Midbrain (tissue), 1 donor: Measurements from ENCODE around the gene RALGAPA1.
A peak's percentile ranks its signal among the peaks of the same experiment; 100 is the strongest.
"Not testable (repeated sequence)": the region's sequence is repeated elsewhere in the genome, so short reads cannot be mapped to it uniquely, and the experiment has no call there.

Experiments
- DNase-seq: peaks from one replicate; lab custom pipeline; 2025; lab: John Stamatoyannopoulos, UW

Gene RALGAPA1

DNA sequence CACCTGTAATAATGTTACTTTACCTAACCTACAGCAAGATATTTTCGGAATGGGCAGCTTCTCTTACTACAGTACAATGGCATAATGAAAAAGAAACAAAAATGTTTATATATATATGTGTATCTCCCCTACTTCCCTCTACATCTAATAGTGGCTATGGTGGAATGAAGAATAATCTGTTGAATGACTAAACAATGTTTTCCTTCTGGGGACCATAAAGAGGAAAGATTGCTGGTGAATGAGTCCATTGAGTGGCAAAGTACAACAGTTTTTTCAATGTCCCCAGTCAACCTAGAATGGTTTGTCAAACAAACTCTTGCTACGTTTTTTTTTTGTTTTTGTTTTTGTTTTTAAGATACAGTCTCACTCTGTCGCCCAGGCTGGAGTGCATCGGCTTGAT is 47.2 kb downstream of the RALGAPA1 start:
- no peak for DNase-seq

DNA sequence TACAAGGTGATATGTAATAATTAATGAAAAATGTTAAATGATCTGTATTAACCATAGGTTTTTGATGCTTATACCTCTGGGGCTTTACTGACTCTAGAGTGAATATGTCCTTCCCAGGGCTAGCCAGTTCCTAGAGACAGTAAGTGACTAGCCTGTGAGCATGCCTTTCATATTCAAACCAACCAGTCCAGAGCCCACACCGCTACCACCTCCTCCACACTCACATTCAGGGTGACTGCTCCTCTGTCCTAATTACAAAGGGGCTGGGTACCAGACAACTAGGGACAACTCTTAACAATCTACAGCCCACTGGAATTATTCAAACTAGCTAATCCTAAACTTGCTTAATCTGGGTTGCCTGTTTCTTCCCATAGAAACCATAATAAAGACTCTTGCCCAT is 49.0 kb downstream of the RALGAPA1 start:
- DNase-seq: no peak

DNA sequence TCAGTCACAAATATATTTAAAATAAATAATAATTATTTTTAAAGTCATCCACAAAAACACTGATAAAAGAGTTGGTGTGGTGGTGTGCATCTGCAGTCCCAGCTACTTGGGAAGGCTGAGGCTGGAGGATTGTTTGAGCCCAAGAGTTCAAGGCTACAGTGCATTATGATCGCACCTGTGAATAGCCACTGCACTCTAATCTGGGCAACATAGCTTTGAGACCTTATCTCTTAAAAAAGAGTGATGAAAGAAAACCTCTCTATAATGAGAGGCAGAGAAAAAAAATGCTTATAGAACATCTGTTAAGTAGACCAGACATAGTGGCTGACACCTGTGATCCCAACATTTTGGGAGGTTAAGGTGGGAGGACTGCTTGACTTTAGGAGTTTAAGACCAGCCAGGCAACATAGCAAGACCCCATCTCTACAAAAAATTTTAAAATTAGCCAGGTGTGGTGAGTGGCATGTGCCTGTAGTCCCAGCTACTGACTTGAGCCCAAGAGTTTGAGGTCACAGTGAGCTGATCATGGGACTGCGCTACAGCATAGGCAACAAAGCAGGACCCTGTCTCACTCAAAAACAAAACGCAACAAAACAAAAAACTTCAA is 50.5 kb downstream of the RALGAPA1 start:
- no peak for DNase-seq

DNA sequence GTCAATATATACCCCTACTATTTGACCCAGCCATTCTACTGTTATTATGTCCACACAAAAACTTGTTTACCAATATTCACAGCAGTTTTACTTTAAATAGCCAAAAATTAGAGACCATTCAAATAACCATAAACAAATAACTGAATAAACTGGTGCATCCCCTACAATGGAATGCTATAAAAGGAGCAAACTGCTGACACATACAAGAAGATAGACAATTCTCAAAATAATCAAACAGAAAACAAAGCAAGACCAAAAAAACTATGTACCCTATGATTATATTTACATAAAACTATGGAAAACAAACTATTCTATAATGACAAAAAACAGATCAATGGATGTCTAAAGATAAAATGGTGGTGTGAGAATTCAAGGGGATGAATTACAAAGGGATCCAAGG is 54.4 kb downstream of the RALGAPA1 start:
- DNase-seq: no peak

DNA sequence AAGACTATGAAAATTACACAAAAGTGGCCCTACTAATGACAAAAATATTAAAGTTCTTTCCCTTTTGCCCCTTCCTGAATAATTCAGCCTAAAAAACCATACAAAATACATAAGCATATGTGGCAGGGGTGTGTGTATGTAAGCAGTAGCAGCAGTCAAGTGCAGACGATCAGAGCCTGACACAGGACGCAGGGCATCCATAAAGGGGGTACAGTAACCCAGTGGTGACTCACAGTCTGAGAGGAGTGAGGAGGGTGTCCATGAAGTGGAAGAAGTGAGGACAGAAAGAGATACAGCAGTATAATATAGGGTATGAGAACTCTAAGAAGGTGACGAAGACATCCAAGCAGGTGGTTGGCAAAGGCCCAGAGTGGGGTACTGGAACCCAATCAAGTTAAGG is 56.7 kb downstream of the RALGAPA1 start:
- DNase-seq: no peak

DNA sequence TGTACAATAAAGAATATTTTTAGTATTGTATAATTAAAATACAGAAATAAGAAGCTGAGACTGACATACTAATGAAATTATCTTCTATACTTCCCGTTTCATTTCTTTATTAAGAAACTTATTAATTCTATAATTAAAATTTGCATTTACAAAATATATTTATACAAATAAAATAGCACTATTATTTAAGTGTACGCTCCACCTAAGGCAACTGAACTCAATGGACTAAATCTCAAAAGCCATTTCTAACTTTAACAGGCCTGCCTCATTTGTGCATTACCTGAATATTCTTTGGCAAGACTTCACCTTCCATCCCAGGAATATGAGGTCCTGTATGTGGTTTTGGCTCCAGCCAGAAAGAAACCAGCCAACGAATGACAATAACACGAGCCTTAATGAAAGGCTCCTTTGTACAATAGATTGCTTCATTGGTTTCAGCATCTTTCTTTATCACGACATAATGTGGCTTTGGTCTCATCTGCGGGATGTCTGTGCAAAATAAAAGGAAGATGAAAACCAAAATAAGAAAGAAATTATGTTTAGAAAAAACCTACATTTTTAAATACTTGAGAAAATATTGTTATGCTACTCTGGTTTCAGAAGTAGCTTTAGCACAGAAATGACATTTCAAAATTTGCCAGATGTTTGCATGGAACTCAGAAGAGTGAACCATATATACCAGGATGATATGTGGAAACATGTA is 58.7 kb downstream of the RALGAPA1 start:
- DNase-seq: peak; percentile 36

DNA sequence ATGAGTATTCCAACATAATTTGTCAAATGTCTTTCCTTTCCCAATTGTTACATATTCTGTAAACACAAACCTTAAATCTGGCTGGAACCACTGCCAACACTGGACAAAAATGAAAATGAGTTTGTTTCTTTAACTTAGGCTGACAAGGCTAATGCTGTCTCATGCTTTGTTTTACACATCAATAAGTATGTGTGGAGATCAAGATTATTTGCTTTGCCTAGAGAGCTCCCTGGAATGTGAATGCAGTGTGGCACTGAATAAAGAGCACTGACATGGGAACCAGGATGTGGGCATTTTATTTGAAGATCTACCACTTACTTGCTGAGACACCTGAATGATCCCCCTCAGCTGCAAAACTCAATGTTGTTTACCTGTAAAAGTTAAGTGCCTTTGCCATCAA is 61.7 kb downstream of the RALGAPA1 start:
- DNase-seq: no peak

DNA sequence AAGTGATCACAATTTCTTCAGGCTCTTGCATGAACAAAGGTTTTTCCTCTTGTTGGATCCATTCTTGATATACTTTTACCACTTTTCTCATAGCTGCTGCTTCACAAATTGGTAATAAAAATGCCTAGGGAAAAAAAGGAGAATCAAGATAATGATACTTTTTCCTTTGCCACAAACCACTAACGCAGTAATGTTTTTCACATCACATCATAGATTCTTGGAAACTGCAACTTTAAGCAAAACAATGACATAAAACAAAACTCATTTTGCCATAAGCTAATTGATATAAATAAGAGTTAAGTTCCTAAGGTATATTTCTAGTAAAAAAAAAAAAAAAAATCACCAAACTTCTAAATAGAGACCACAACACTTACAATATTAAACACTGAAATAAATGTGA is 66.7 kb downstream of the RALGAPA1 start:
- DNase-seq: no peak

DNA sequence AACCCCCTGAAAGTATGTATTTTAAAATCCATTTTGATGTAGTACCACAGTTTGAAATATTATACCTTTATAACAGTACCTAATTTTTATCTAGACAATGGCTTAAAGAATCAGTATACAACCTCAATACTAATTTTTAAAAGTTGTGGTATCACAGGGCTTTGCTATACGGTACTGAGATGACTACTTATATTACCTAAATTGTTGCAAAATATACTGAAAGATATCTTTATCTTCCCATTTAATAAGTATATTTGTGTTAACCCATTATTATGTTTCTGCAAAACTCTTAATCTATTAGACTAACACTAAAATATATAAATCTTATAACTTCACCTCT is 67.1 kb downstream of the RALGAPA1 start:
- DNase-seq: no peak

DNA sequence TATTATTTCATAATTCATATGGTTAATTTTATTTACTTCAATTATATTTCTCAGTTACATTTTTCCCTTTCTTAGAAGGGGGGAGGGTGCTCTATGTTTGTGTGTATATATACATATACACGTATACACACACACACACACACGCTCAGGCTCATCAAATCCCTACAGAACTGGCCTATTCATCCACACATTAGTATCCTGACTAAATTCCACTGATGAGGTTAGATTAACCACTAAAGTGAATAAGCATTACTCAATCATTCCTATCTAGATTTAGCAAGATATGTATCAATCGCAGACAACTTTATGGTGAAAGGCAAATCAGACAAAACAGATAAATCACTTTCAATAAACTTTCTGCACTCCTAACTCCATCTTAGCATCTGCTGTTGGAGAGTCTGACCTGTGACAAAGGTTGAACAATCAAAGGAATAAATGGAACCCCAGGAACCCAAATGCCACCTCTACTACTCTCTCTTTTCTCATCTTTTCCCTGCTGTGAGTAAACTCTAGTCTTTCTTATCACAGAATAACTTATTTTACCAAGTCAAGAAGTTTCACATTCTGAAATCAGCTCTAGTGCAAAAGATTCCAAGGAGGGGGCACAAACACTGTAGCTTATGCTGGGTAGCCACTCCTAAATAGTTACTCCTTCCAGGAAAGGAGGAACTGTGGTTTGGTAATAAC is 67.6 kb downstream of the RALGAPA1 start:
- DNase-seq: no peak

DNA sequence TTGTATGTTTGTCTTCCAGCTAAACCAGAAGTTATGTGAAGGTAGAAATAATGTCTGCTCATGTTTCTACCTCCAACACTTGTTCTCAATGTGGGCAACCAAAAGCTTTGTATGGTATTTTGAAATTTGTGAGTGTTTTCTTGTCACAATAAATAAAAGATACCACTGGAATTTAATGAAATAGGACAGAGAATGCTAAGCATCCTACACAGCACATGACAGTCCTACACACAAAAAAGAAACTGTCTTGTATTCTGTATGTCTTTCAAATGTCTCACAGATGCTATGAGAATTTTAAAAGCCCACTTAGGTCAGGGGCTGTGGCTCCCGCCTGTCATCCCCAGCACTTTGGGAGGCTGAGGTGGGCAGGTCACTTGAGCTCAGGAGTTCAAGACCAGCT is 68.9 kb downstream of the RALGAPA1 start:
- DNase-seq: no peak

DNA sequence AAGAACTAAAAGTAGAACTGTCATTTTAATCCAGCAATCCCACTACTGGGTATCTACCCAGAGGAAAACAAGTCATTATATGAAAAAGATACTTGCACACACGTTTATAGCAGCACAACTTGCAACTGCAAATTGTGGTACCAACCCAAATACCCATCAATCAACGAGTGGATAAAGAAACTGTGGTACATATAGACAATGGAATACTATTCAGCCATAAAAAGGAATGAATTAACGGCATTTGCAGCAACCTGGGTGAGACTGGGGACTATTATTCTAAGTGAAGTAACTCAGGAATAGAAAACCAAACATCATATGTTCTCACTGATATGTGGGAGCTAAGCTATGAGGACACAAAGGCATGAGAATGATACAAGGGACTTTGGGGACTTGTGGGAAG is 73.9 kb downstream of the RALGAPA1 start:
- DNase-seq: not testable (repeated sequence)

DNA sequence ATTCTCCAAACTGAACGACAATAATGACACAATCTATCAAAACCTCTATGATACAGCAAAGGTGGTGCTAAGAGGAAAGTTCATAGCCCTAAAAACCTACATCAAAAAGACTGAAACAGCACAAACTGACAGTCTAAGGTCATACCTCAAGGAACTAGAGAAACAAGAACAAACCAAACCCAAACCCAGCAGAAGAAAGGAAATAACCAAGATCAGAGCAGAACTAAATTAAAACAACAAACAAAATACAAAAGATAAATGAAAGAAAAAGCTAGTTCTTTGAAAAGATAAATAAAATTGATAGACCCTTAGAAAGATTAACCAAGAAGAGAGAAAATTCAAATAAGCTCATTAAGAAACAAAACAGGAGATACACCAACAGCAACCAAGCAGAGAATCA is 75.6 kb downstream of the RALGAPA1 start:
- not testable (repeated sequence) for DNase-seq

DNA sequence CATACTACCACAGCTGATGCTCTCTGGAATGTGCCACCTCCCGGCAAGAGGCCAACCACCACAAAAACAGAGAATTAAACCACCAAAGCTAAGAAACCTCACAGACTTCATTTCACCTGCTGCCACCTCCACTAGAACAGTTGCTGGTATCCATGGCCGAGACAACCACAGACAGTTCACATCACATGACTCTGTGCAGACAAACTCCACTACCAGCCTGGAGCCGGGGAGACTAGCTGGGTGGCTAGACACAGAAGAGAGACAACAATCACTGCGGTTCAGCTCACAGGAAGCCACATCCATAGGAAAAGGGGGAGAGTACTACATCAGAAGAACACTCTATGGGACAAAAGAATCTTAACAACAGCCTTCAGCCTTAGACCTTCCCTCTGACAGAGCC is 78.2 kb downstream of the RALGAPA1 start:
- no peak for DNase-seq

DNA sequence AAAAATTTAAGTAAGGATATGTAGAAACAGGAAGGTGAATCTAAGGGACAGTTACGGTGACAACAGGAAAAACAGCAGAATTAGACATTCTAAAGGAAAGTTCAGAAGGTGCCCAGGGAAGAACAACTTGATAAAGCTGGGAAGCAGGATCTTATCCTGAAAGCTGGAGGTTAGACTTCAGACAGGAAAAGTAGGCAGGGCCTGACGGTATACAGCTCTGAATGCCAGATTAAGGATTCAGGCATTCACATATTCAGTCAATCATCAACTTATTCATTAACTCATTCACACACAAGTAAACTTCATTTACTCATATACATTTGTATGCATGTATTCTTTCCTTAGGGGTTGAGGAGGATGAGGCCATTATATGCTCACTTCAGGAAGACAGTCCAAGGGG is 81.3 kb downstream of the RALGAPA1 start:
- DNase-seq: no peak

DNA sequence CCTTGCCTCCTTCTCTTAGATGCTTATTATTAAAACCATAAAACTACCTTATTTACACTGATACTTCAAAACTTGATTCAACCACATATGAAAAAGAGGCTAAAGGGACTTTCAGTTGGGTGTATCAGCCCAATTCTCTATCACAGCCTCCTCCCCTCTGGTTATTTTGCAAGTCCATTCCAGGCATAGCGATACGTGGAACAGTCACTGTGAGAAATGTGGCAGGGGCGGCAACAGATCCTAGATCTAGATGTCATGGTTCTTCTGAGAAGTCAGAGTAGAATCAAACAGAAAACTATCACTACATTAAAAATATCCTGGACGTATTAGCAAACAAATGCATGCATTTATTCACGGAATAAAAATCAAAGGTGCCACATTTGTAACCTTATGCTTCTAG is 83.2 kb downstream of the RALGAPA1 start:
- DNase-seq: no peak

DNA sequence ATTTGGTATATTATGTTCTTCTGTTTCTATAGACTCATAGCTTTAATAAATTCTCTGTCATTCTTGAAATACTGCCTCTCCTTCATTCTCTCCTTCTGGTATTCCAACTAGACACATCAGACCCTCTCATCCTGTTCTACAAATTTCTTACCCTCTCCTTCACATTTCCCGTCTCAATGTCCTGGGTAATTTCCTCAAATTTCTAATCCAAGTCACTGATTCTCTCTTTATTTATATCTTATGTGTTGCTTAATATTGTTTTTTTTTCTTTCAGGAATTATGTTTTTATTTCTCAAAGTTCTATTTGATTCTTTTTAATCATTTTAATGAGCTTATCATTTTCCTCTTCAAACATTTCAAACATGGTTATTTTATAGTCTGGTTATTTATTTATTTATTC is 94.0 kb downstream of the RALGAPA1 start:
- no peak for DNase-seq

DNA sequence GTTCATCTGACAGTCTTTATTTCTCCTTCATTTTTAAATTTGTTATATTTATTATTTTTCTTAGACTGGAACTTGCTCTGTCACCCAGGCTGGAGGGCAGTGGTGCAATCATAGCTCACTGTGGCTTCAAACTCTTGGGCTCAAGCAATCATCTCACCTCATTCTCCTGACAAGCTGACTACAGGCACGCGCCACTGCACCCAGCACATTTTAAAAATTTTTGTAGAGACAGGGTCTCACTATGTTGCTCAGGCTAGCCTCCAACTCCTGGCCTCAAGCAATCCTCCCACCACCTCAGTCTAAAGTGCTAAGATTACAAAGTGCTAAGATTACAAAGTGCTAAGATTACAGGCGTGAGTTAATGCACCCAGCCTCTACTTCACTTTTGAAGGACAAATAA is 96.6 kb downstream of the RALGAPA1 start:
- DNase-seq: no peak

DNA sequence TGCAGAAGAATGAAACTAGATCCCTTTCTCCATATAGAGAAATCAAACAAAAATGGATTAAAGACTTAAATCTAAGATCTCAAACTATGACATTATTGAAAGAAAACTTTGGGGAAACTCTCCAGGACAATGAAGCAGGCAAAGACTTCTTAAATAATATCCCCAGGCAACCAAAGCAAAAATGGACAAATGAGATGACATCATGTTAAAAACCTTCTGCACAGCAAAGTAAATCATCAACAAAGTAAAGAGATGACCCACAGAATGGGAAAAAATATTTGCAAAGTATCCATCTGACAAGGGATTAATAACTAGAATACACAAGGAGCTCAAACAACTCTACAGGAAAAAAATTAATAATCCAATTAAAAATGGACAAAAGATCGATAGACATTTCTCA is 101.0 kb downstream of the RALGAPA1 start:
- DNase-seq: no peak

DNA sequence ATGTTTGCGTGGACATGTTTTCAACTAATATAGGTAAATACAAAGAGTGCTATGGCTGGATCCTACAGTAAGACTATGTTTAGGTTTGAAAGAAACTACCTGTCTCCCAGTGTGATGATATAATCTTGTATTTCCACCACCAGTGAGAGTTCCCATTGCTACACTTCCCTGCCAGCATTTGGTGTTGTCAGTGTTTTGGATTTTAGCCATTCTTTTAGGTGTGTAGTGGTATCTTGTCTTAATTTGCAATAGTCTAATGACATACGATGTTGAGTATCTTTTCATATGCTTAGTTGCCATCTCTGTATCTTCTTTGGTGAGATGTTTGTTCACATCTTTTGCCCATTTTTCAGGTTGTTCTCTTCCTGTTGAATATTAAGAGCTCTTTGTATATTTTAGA is 103.5 kb downstream of the RALGAPA1 start:
- no peak for DNase-seq

DNA sequence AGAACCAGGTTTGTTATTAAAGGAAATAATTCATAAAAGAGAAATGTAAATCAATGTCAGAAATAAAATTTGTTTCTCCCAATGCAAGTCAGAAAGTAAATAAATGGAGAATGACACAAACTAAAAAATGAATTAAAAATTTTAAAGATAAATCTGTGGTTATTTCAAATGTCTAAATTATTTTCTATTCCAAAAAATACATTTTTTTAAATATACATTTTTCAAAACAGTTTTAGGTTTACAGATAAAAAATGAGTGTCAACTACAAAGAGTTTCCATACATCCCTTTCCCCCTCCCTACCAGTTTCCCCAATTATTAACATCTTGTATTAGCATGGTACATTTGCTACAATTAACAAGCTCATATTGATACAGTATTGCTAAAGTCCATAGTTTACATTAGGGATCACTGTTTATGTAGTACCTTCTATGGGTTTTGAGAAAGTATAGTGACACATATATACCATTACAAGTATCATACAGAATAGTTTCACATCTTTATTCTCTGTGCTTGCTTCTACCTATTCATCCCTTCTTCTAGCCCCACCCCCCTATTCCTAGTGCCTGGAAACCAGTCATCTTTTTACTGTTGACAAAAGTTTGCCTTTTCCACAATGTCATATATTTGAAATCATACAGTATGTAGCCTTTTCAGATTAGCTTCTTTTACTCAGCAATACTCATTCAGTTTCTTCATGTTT is 104.2 kb downstream of the RALGAPA1 start:
- no peak for DNase-seq

DNA sequence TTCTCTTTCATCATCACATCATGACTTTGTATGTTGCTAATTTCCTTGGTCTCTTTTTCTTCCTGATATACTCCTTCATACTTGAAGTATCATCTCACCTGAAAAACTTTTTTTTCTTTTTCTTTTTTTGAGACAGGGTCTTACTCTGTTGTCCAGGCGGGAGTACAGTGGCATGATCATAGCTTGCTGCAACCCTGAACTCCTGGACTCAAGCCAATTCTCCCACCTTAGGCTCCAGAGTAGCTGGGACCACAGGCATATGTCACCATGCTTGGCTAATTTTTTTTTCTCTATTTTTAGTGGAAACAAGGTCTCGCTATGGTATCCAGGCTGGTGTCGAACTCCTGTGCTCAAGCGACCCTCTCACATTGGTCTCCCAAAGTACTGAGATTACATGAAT is 107.6 kb downstream of the RALGAPA1 start:
- DNase-seq: no peak
